RWPE1 (cell line): ENCODE data around the gene RTKN2.

Source experiments
- CTCF ChIA-PET: fragments of 350-600 bp; sonication (Branson Sonifier 250); formaldehyde crosslinking; extraction: SDS; loops from one replicate; lab custom pipeline; 2021; lab: Yijun Ruan, JAX
- POLR2A ChIA-PET: fragments of 400-600 bp; formaldehyde crosslinking; extraction: SDS; loops from one replicate; lab custom pipeline; 2020; ENCODE audit warnings: antibody characterized with exemption; ENCODE audit not compliant: low non-redundant PET; lab: Yijun Ruan, JAX
- DNase-seq: peaks from one replicate; pipeline ENCODE4 v3.0.0; 2012; ENCODE audit warnings: low spot score
- H3K27ac ChIP-seq: fragments of 450-650 bp; 2 replicates; pipeline ENCODE4 v1.5.1; 2017
- CTCF ChIP-seq: fragments of 450-650 bp; conservative IDR thresholded peaks from 2 replicates; pipeline ENCODE4 v1.5.1; 2017; ENCODE audit warnings: low read depth, mild to moderate bottlenecking

RTKN2 gene

GRCh38 chr10:62155054-62155680 lies 113.5 kb downstream of the RTKN2 start:
- ChIA-PET POLR2A (no interaction called here), CTCF (no interaction called here)
- DNase-seq = no peak
- H3K27ac ChIP-seq = no peak overlapping the region
- TF ChIP-seq CTCF = no peak

- H3K27ac ChIP-seq = no peak overlapping the region
- CTCF ChIA-PET = no interaction called here
- no peak for DNase-seq
- TF ChIP-seq CTCF = no peak
- POLR2A ChIA-PET = no interaction called here
Observed at GRCh38 chr10:62154231-62154630, 114.4 kb downstream of the RTKN2 start.

- CTCF ChIA-PET = no interaction called here
- TF ChIP-seq CTCF = no peak
- no peak for DNase-seq
- POLR2A ChIA-PET = no interaction called here
- H3K27ac ChIP-seq = no peak overlapping the region
Observed at GRCh38 chr10:62153191-62153590, 115.5 kb downstream of the RTKN2 start.

GRCh38 chr10:62149621-62150020 lies 119.0 kb downstream of the RTKN2 start:
- ChIA-PET POLR2A (no interaction called here), CTCF (interaction anchor here (0.6 kb wide), 1 partner anchor 32 kb away, joined by 5 read pairs; no protein-coding TSS in a partner anchor)
- no peak overlapping the region for H3K27ac ChIP-seq
- DNase-seq = no peak
- TF ChIP-seq CTCF = no peak

GRCh38 chr10:62148155-62148554 lies 120.5 kb downstream of the RTKN2 start:
- ChIA-PET POLR2A (no interaction called here), CTCF (no interaction called here)
- DNase-seq = no peak
- no peak for TF ChIP-seq CTCF
- no peak overlapping the region for H3K27ac ChIP-seq

- TF ChIP-seq CTCF = no peak
- POLR2A ChIA-PET = no interaction called here
Observed at GRCh38 chr10:62147425-62147824, 121.2 kb downstream of the RTKN2 start.

More at GRCh38 chr10:62147425-62147824, 121.2 kb downstream of the RTKN2 start:
- CTCF ChIA-PET = no interaction called here
- no peak for DNase-seq
- H3K27ac ChIP-seq = no peak overlapping the region
